Glomerular endothelial cell (primary cell): ENCODE data around the gene TMEM53. TPM values are rescaled to one million over a fixed set of nuclear protein-coding genes. Genes with fewer than 3 reads are reported as not detected.
"Not testable (repeated sequence)": the region's sequence is repeated elsewhere in the genome, so short reads cannot be mapped to it uniquely, and the experiment has no call there.

Experiments
- DNase-seq: peaks from one replicate; pipeline ENCODE4 v3.0.0-alpha.2; 2011; ENCODE audit warnings: low read depth, low spot score; ENCODE audit errors: extremely low read depth
- total RNA-seq: library from RNA; depleted of rRNA; stranded (reverse); fragments of >200 nt; gene quantifications from 2 replicates; pipeline ENCODE4 v1.2.3, GENCODE V29; 2015

TMEM53 gene
- total RNA-seq, 1 donor from 2014 or later = 3.9 TPM

DNA sequence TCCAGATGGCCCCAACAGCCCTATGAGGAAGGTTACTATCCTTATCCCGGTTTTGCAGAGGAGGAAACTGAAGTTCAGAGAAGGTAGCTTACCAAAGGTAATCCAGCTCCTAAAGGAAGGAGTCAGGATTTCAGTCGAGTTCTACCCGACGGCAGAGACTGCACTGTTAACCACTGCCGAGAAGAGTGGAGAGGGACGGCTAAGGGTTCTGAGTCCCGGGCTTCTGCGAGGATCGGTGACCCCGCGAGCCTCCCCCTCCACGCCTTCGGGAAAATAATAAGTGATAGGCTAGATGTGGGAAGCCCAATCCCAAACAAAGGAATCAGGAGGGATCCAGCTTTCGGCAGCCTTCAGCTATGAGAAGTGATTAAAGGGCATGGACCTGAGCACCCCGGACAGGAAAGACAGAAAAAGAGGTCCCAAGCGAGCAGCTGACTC, 587 bp downstream of the TMEM53 start:
- DNase-seq = no peak

GRCh38 chr1:44672961-44673674, 1.2 kb downstream of the TMEM53 start:
- DNase-seq = no peak

DNA sequence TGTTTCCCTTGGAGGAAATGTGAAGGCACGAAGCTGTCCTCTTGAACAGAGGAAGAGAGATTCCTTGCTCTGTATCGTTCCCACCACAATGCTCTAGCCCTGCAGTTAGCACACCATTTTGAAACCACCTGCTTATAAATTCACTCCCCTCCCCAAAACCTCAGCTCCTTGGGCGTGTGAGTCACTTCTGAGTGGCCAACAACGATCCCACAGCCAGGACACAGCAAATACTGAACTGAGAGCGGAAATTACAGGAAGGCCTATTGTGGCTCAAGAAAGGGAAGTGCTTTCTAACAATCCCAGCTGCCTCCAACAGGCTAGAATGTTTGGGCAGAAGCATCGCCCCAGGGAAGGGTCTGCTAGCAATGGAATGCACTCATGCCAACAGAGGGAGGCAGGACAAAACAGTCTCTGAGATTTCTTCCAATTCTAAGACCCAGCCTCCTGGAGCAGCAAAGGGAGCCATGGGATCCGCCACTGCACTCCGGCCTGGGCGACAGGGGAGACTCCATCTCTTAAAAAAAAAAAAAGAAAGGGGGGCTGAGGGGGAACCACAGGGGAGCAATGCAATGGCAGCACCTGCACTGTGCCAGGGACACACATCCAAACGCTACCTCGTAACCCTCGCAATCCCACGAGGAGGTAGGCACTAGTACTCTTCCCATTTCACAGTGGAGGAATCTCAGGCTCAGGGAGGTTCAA, 1.9 kb downstream of the TMEM53 start:
- DNase-seq = no peak

GRCh38 chr1:44670751-44671640, 3.3 kb downstream of the TMEM53 start:
- no peak for DNase-seq

DNA sequence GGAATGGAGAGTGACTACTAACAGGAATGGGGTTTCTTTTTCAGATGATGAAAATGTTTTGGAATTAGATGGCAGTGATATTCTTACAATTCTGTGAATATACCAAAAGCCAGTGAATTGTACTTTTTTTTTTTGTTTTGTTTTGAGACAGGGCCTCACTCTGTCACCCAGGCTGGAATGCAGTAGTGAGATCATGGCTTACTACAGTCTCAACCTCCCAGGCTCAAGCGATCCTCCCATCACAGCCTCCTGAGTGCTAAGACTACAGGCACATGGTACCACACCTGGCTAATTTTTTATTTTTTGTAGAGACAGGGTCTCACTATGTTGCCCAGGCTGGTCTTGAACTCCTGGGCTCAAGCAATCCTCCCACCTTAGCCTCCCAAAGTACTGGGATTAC, 7.6 kb downstream of the TMEM53 start:
- DNase-seq = not testable (repeated sequence)

GRCh38 chr1:44664730-44665370, 9.4 kb downstream of the TMEM53 start:
- DNase-seq = no peak

DNA sequence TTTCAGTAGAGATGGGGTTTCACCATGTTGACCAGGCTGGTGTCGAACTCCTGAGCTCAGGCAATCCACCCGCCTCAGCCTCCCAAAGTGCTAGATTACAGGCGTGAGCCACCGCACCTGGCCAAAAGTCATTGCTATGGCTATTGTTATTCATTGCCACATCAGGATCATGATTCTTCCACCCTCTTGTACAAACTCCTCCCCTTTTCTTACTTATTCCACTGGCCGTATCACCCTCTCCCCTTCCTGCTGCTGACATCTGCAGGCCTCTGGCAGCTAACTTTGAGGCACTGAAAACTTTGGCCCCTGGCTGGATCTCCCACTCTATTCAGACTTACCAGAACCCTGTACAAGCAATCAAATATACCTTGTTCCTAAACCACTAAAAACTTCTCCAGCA, 10.9 kb downstream of the TMEM53 start:
- DNase-seq = no peak

- DNase-seq = no peak
Measured at GRCh38 chr1:44662683-44663030, 11.6 kb downstream of the TMEM53 start.

DNA sequence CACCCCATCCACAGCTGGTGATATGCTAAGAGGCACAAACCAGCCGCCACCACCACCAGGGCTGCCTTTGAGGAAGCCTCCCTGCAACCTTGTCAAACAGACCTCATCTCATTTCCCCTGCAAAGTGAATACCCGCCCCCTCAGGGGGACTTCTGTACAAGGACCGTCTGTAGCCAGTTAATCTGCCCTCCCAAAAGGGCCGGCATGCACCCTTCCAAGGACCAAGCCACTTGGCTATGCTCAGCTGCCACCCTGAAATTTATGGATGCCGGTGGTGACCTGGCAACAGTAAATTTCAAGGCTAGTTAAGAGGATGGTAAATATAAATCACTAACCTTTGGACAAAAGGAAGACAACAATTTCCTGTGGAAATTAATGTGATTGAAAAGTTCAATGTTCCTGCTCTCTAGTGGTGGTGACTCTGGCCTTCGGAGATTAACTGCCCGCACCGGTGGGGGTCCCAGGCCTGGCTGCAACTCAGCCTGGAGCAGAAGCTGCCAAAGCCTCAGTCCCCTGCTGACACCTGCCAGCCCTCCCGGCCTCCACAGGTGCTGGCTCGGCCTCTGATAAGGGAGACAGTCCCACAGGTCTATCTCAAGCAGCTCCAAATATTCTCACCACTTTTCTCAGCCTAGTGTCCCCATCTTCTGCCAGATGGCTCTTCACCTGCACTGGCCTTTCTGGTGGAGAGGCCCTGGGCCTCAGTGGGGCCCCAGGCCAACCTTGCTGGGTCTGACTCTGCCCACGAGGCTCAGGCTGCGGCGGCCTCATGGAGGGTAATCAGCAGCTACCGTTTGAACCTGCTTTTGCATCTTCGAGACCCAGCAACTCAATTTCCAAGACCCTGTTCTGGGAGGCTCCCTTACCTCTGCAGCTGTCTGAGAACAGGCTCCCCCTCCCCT, 12.2 kb downstream of the TMEM53 start:
- DNase-seq = no peak

- DNase-seq = no peak
Measured at GRCh38 chr1:44660176-44660575, 14.1 kb downstream of the TMEM53 start.

GRCh38 chr1:44659566-44659965, 14.7 kb downstream of the TMEM53 start:
- no peak for DNase-seq

GRCh38 chr1:44655609-44656008, 18.7 kb downstream of the TMEM53 start:
- DNase-seq = no peak

DNA sequence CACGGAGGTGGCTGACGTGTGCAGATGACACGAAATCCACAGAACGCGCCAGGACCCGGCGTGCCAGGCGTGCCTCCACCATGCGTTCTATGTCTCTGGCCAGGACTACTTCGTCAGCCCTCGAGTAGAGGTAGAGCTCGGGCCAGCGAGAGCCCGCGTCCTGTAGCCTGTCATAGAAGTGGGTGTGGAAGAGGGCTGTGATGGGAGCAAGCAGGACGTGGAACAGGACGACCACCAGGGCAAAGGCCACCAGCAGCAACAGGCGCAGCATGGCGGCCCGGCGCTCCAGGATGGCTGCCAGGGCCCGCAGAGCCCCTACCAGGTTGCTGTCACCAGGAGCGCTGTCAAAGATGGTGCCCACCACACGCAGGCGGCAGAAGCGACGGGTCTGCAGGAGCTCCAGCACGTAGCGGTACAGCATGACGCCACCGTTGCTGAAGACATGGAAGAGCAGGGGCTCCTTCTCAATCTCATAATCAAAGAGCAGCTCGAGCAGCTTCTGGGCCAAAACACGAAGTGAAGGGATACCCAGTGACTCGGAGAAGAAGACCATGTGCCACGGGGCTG, 19.6 kb downstream of the TMEM53 start:
- no peak for DNase-seq

DNA sequence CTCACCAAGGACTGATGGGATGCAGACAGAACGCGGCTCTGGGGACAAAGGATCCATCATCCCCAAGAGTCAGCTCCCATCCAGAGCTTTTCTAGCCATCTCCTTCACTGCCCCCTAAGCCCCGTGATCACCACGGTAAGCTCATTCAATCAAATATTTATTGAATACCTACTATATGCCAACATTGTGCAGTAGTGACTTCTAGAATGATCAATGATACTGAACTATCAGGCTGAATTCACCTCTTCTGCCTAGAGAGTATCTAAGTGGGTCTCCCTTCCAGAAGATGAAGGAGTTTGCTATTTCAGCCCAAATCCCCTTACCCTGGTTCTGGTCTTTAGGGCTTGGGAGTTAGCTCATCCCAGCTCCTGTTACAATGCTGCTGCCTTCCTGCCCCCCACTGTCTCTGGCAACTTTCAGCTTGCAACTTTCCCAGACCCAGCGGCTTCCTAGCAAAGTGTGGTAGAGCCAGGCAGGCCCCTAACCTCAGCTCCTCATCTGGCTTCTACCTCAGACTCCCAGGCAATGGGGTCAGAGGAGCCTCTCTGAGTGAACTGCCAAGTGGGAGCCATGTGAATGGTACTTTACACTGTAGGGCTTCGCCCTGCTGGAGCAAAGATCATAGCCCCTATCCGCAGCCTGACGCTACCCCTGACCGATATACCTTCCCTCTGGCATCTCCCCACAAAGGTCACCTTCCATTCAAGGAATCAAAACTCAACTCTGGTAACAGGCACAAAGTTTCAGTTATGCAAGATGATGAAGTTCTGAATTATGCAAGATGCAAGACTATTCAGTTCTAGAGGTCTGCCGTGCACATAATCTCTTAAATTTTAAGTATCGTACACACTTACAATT, 20.9 kb downstream of the TMEM53 start:
- DNase-seq = no peak

DNA sequence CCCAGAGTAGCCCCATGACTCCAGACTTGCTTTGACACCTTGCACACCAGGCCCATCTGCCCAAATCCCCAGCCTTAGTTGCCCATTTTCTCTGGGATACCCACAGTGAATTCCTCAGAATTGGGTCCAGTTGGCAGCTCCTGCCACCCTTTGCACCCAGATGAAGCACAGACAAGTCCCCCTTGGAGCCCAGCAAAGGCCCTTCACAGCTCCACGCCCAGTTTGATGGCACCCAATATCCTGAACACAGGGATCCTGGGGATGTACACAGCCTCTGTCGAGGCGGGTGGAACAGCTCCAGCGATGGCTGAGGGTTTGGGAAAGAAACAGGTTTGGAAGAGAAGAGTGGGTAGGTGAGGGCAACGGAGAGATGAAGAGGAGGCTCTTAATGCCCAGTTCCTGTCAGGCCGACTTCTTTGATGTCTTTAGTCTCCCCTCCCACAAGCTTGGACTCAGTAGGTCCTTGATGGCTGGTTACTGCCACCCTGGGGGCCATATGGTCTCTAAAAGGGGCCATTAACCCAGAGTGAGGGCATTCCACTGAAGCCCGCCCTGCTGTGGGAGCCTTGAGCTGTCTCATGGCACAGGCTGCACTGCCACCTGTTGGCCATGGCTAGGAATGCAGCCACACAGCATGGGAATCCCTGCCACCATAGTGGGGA, 21.7 kb downstream of the TMEM53 start:
- no peak for DNase-seq

DNA sequence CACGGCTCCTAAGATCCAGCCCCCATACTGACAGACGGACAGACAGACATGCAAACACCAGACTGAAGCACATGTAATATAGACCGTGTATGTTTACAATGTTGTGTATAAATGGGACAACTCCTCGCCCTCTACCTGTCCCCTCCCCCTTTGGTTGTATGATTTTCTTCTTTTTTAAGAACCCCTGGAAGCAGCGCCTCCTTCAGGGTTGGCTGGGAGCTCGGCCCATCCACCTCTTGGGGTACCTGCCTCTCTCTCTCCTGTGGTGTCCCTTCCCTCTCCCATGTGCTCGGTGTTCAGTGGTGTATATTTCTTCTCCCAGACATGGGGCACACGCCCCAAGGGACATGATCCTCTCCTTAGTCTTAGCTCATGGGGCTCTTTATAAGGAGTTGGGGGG, 23.2 kb downstream of the TMEM53 start:
- DNase-seq = no peak

DNA sequence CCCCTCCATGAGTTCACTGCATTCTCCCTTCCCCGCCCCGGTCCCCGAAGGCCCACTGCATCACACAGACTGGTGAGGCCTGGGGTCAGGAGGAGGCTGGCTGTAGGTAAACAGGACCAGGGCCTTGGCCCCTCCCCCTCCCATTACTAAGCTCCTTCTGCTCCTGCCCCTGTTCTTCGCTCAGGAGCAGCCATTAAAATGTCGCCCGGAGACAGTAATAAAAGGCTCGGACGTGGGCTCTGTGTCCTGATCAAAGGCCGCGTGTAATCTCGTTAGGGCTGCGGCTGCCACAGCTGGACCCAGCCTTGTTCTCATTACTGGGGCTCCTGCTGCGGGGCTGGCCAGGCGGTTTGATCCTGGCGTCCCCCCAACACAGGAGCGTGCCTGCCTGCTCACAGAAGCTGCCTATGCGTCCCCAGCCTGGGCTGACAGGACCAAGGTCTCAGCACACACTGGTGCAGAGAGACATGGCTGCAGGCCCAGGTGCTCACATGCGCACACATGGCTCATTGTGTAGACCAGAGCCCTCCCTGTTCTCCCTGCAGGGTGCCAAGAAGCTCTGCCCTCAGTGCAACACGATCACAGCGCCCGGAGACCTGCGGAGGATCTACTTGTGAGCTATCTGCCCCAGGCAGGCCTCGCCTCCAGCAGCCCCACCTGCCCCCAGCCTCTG, 24.0 kb downstream of the TMEM53 start:
- no peak for DNase-seq

- no peak for DNase-seq
Measured at GRCh38 chr1:44649788-44650158, 24.5 kb downstream of the TMEM53 start.
